PFSK-1 (cell line): Measurements from ENCODE around the gene ABL2.

ENCODE experiments used
- POLR2AphosphoS5 ChIP-seq: IDR thresholded peaks from 2 replicates; pipeline ENCODE4 v1.6.1; 2012; ENCODE audit warnings: low read depth, mild to moderate bottlenecking, control low read depth, low read length, moderate library complexity
- SIN3A ChIP-seq: IDR thresholded peaks from 2 replicates; pipeline ENCODE4 v1.6.1; 2012; ENCODE audit warnings: mild to moderate bottlenecking, low read length, moderate library complexity, borderline replicate concordance; ENCODE audit not compliant: insufficient read depth
- TAF1 ChIP-seq: IDR thresholded peaks from 2 replicates; pipeline ENCODE4 v1.6.1; 2012; ENCODE audit warnings: low read length, control low read depth, borderline replicate concordance; ENCODE audit not compliant: insufficient read depth
- TF ChIP-seq, protein P1 (sequence below), 2 experiments: IDR thresholded peaks; 2 replicates each; pipeline versions ENCODE4 v1.6.1 to v1.8.0; 2011 to 2012; ENCODE audit warnings: low read depth in 2 of 2, low read length in 2 of 2, control low read depth in 1 of 2, inconsistent platforms in 1 of 2, mild to moderate bottlenecking in 1 of 2, moderate library complexity in 1 of 2; ENCODE audit not compliant: insufficient read depth in 1 of 2

DNA sequence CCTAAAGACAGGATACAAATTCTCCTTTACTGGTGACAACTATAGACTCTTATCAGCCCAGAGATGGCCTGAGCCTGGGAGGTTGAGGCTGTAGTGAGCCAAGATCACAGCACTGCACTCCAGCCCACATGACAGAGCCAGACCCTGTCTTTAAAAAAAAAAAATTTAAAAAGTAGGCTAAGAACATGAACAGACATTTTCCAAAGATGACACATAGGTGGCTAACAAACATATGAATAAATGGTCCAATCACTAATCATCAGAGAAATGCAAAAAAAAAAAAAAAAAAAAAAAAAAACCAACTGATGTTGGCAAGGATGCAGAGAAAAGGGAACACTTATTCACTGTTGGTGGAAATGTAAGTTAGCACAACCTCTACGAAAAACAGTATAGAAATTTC, 82.6 kb downstream of the ABL2 start:
- no peak for TF ChIP-seq SIN3A
- TF ChIP-seq, protein P1, sequence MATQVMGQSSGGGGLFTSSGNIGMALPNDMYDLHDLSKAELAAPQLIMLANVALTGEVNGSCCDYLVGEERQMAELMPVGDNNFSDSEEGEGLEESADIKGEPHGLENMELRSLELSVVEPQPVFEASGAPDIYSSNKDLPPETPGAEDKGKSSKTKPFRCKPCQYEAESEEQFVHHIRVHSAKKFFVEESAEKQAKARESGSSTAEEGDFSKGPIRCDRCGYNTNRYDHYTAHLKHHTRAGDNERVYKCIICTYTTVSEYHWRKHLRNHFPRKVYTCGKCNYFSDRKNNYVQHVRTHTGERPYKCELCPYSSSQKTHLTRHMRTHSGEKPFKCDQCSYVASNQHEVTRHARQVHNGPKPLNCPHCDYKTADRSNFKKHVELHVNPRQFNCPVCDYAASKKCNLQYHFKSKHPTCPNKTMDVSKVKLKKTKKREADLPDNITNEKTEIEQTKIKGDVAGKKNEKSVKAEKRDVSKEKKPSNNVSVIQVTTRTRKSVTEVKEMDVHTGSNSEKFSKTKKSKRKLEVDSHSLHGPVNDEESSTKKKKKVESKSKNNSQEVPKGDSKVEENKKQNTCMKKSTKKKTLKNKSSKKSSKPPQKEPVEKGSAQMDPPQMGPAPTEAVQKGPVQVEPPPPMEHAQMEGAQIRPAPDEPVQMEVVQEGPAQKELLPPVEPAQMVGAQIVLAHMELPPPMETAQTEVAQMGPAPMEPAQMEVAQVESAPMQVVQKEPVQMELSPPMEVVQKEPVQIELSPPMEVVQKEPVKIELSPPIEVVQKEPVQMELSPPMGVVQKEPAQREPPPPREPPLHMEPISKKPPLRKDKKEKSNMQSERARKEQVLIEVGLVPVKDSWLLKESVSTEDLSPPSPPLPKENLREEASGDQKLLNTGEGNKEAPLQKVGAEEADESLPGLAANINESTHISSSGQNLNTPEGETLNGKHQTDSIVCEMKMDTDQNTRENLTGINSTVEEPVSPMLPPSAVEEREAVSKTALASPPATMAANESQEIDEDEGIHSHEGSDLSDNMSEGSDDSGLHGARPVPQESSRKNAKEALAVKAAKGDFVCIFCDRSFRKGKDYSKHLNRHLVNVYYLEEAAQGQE (IDR thresholded peaks at IDR 0.05; ENCODE audit: insufficient read depth in 1 of 2, low read depth in 2 of 2, low read length in 2 of 2) = no peak
- TF ChIP-seq POLR2AphosphoS5 = no peak
- TF ChIP-seq TAF1 = no peak
